Trophoblast cell (in vitro differentiated cells and primary cell): Measurements from ENCODE around the gene SEMA3G.
A peak's percentile ranks its signal among the peaks of the same experiment; 100 is the strongest.

Source experiments
- DNase-seq, 2 donors: peaks; one replicate each; pipeline ENCODE4 v3.0.0-alpha.2; 2016
- H2AFZ ChIP-seq: 2 replicates; pipeline ENCODE4 v1.6.1; 2013; ENCODE audit warnings: low read length, moderate library complexity, mild to moderate bottlenecking; ENCODE audit not compliant: insufficient read depth, poor library complexity
- H2AK5ac ChIP-seq: 2 replicates; pipeline ENCODE4 v1.6.1; 2013; ENCODE audit warnings: mild to moderate bottlenecking, low read length
- H2BK120ac ChIP-seq: 2 replicates; pipeline ENCODE4 v1.6.1; 2013; ENCODE audit warnings: low read length, mild to moderate bottlenecking, moderate library complexity; ENCODE audit not compliant: insufficient read depth, poor library complexity
- H2BK12ac ChIP-seq: 2 replicates; pipeline ENCODE4 v1.6.1; 2013; ENCODE audit warnings: mild to moderate bottlenecking, low read length, moderate library complexity
- H2BK5ac ChIP-seq: 2 replicates; pipeline ENCODE4 v1.6.1; 2013; ENCODE audit warnings: low read length, low read depth, moderate library complexity, mild to moderate bottlenecking; ENCODE audit not compliant: poor library complexity
- H3K14ac ChIP-seq: 2 replicates; pipeline ENCODE4 v1.6.1; 2013; ENCODE audit warnings: mild to moderate bottlenecking, low read length
- H3K18ac ChIP-seq: 2 replicates; pipeline ENCODE4 v1.6.1; 2013; ENCODE audit warnings: mild to moderate bottlenecking, low read length
- H3K23ac ChIP-seq: 2 replicates; pipeline ENCODE4 v1.6.1; 2013; ENCODE audit warnings: low read length
- H3K27ac ChIP-seq: 2 replicates; pipeline ENCODE4 v1.5.1; 2013; ENCODE audit warnings: low read depth, mild to moderate bottlenecking, inconsistent platforms, low read length, moderate library complexity
- H3K27me3 ChIP-seq: 2 replicates; pipeline ENCODE4 v1.6.1; 2013; ENCODE audit warnings: inconsistent platforms, mild to moderate bottlenecking, low read length, moderate library complexity; ENCODE audit not compliant: insufficient read depth
- H3K36me3 ChIP-seq, 2 experiments: 1 replicate in 1 of 2; 2 replicates in 1 of 2; pipeline ENCODE4 v1.6.1; 2013; ENCODE audit warnings: low read length in 2 of 2, mild to moderate bottlenecking in 2 of 2, moderate library complexity in 1 of 2; ENCODE audit not compliant: insufficient read depth in 2 of 2, control insufficient read depth in 1 of 2
- H3K4ac ChIP-seq: 2 replicates; pipeline ENCODE4 v1.6.1; 2013; ENCODE audit warnings: low read depth, mild to moderate bottlenecking, low read length, moderate library complexity
- H3K4me1 ChIP-seq, 2 experiments: 1 replicate in 1 of 2; 2 replicates in 1 of 2; pipeline ENCODE4 v1.6.1; 2013; ENCODE audit warnings: low read length in 2 of 2, mild to moderate bottlenecking in 2 of 2, moderate library complexity in 1 of 2; ENCODE audit not compliant: insufficient read depth in 2 of 2, control insufficient read depth in 1 of 2
- H3K4me2 ChIP-seq: 2 replicates; pipeline ENCODE4 v1.6.1; 2013; ENCODE audit warnings: inconsistent platforms, mild to moderate bottlenecking, low read length, moderate library complexity
- H3K4me3 ChIP-seq: 2 replicates; pipeline ENCODE4 v1.5.1; 2013; ENCODE audit warnings: mild to moderate bottlenecking, low read depth, low read length, inconsistent platforms
- H3K79me1 ChIP-seq: one replicate; pipeline ENCODE4 v1.6.1; 2013; ENCODE audit warnings: low read length
- H3K79me2 ChIP-seq: 2 replicates; pipeline ENCODE4 v1.6.1; 2013; ENCODE audit warnings: low read length, mild to moderate bottlenecking; ENCODE audit not compliant: control insufficient read depth, insufficient read depth, poor library complexity
- H3K9ac ChIP-seq: 2 replicates; pipeline ENCODE4 v1.6.1; 2013; ENCODE audit warnings: mild to moderate bottlenecking, low read length
- H3K9me3 ChIP-seq: 2 replicates; pipeline ENCODE4 v1.6.1; 2013; ENCODE audit warnings: low read depth, mild to moderate bottlenecking, control low read depth, inconsistent platforms, low read length; ENCODE audit not compliant: insufficient read depth
- H4K12ac ChIP-seq: 2 replicates; pipeline ENCODE4 v1.6.1; 2013; ENCODE audit warnings: low read depth, mild to moderate bottlenecking, low read length, moderate library complexity
- H4K8ac ChIP-seq: 2 replicates; pipeline ENCODE4 v1.6.1; 2013; ENCODE audit warnings: low read depth, mild to moderate bottlenecking, low read length, moderate library complexity
- H4K91ac ChIP-seq: one replicate; pipeline ENCODE4 v1.6.1; 2013; ENCODE audit warnings: low read depth, mild to moderate bottlenecking, low read length, moderate library complexity
- WGBS: extraction: QIAGEN DNeasy Blood & Tissue Kit; methylation state at CpG from one replicate; pipeline ENCODE4 v1.1.7; 2013; ENCODE audit warnings: missing lambda C conversion rate; ENCODE audit not compliant: insufficient read length, insufficient coverage; ENCODE audit errors: extremely low coverage; 5-methylcytosine and 5-hydroxymethylcytosine counted together

Gene SEMA3G

DNA sequence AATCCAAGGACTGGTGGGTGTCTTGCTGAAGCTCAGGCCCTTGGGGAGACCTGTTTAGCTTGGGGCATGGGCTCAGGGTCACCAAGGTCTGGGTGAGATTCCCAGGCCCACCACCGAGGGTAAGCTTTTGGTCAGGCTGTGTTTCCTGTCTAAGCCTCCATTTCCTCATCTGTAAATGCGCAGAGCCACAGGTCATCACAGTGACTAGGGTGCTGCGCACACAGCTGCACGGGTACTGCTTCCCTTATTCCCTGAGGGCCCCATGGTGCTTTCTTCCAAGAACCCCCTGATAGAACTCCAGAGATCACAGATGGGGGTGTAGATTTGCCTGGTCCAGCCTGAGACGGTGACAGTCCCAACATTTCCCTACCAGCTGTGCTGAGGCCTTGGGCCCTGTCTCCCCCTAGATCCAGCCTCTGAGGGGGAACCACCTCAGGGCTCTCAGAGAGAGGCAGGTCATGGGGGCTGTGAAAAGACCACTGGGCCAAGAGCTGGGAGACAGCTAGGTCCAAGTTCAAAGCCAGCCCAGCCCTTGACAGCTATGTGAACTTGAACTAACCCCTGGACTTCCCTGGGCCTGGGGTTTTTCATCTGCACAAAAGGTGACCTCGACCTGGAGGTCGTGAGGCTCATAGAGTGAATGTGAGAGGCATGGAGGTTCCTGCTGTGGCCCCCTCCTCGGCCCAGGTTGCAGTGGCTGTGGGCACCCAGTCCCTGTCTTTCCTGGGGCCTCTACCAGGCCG lies 60.7 kb downstream of the SEMA3G start:
- no peak overlapping the region for H3K4me3 ChIP-seq

DNA sequence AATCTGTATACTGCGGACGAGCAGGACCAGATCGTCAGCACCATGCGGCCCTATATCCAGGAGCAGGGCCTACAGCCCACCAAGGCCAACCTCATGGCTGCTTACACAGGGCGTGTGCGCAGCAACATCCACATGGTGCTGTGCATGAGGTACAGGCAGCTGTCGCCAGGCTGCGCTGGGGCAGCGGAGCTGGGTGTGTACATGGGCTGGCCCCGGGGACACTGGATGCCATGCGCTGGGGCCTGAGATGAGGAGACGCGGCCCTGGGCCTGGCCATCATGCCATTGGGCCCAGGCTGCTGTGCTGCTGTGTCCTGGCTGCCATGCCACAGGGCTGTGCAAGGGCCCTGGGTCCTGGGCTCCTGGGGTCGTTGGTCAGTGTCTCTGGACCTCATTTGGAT lies 61.5 kb downstream of the SEMA3G start:
- Histone ChIP-seq H3K4me2 (no peak overlapping the region), H2BK12ac (no peak overlapping the region), H4K12ac (no peak overlapping the region), H3K4me1 (no peaks in the 10 kb centered on the region), H4K91ac (no peak overlapping the region), H3K9me3 (peaks cover 5% of the 10 kb centered on the region), H2BK5ac (no peak overlapping the region), H2AK5ac (no peak overlapping the region), H3K27me3 (no peaks in the 10 kb centered on the region), H3K18ac (no peak overlapping the region), H2AFZ (no peak overlapping the region), H4K8ac (no peak overlapping the region), H3K79me2 (no peaks in the 10 kb centered on the region), H3K14ac (no peak overlapping the region), H3K4ac (no peak overlapping the region), H3K9ac (no peak overlapping the region), H3K27ac (no peak overlapping the region), H3K36me3 (no peaks in the 10 kb centered on the region), H2BK120ac (no peak overlapping the region), H3K4me3 (peak overlapping the region; percentile 31), H3K23ac (no peak overlapping the region), H3K79me1 (no peaks in the 10 kb centered on the region)
- no CpG with 5 or more reads among the region's 14 CpGs for WGBS
- DNase-seq: no peak

More for the DNA sequence above, 60.7 kb downstream of the SEMA3G start:
- Histone ChIP-seq H3K23ac (no peak overlapping the region), H4K12ac (no peak overlapping the region), H3K79me2 (no peaks in the 10 kb centered on the region), H3K27ac (no peak overlapping the region), H2AK5ac (no peak overlapping the region), H3K36me3 (no peaks in the 10 kb centered on the region), H3K9me3 (peaks cover 5% of the 10 kb centered on the region), H2BK5ac (no peak overlapping the region), H3K18ac (no peak overlapping the region), H3K4me2 (no peak overlapping the region), H2BK120ac (no peak overlapping the region), H2AFZ (no peak overlapping the region), H3K79me1 (no peaks in the 10 kb centered on the region), H4K91ac (no peak overlapping the region), H3K9ac (no peak overlapping the region), H3K4me1 (no peaks in the 10 kb centered on the region), H2BK12ac (no peak overlapping the region), H3K27me3 (no peaks in the 10 kb centered on the region), H3K4ac (no peak overlapping the region), H3K14ac (no peak overlapping the region), H4K8ac (no peak overlapping the region)
- no CpG with 5 or more reads among the region's 9 CpGs for WGBS
- no peak for DNase-seq
